Astrocyte (in vitro differentiated cells and primary cell): Measurements from ENCODE around the gene TBC1D9. TPM values are rescaled to one million over a fixed set of nuclear protein-coding genes. Genes with fewer than 3 reads are reported as not detected.

Source experiments
- DNase-seq: peaks from one replicate; pipeline ENCODE4 v3.0.0-alpha.2; 2010; ENCODE audit warnings: low read depth
- FAIRE-seq: peaks from 2 replicates; lab custom pipeline; 2011; peaks lifted over from hg19 to GRCh38; lab: Jason Lieb, UNC
- H2AFZ ChIP-seq: 2 replicates; pipeline ENCODE4 v1.6.0; 2012; ENCODE audit warnings: low read depth, low read length, inconsistent platforms
- H3K27ac ChIP-seq: 2 replicates; pipeline ENCODE4 v1.5.1; 2011; ENCODE audit warnings: low read depth, low read length, inconsistent platforms
- H3K27me3 ChIP-seq: 2 replicates; pipeline ENCODE4 v1.6.0; 2011; ENCODE audit warnings: low read length, inconsistent platforms; ENCODE audit not compliant: insufficient read depth
- H3K36me3 ChIP-seq: 2 replicates; pipeline ENCODE4 v1.5.1; 2011; ENCODE audit warnings: low read length, inconsistent platforms; ENCODE audit not compliant: insufficient read depth
- H3K4me1 ChIP-seq: 2 replicates; pipeline ENCODE4 v1.5.1; 2011; ENCODE audit warnings: low read length, inconsistent platforms; ENCODE audit not compliant: insufficient read depth
- H3K4me2 ChIP-seq: 2 replicates; pipeline ENCODE4 v1.6.0; 2012; ENCODE audit warnings: low read length, inconsistent platforms
- H3K4me3 ChIP-seq: 2 replicates; pipeline ENCODE4 v1.5.1; 2011; ENCODE audit warnings: low read depth, mild to moderate bottlenecking, low read length, inconsistent platforms; ENCODE audit not compliant: insufficient read depth
- H3K79me2 ChIP-seq: 2 replicates; pipeline ENCODE4 v1.6.0; 2012; ENCODE audit warnings: mild to moderate bottlenecking, low read length, inconsistent platforms; ENCODE audit not compliant: insufficient read depth
- H3K9ac ChIP-seq: 2 replicates; pipeline ENCODE4 v1.6.0; 2012; ENCODE audit warnings: mild to moderate bottlenecking, low read length, inconsistent platforms
- H3K9me3 ChIP-seq: 2 replicates; pipeline ENCODE4 v1.5.1; 2012; ENCODE audit warnings: low read depth, mild to moderate bottlenecking, low read length, inconsistent platforms; ENCODE audit not compliant: insufficient read depth
- H4K20me1 ChIP-seq: 2 replicates; pipeline ENCODE4 v1.6.0; 2012; ENCODE audit warnings: low read length, inconsistent platforms; ENCODE audit not compliant: insufficient read depth
- H3K27ac Mint-ChIP-seq: one replicate; pipeline ENCODE4 v1.8.0; 2021; ENCODE audit warnings: mild to moderate bottlenecking, mixed read lengths; ENCODE audit not compliant: unreplicated experiment
- H3K27me3 Mint-ChIP-seq: one replicate; pipeline ENCODE4 v1.8.0; 2021; ENCODE audit warnings: low read depth, mixed read lengths; ENCODE audit not compliant: unreplicated experiment
- H3K36me3 Mint-ChIP-seq: one replicate; pipeline ENCODE4 v1.8.0; 2021; ENCODE audit warnings: low read depth, mixed read lengths; ENCODE audit not compliant: unreplicated experiment
- H3K4me1 Mint-ChIP-seq: one replicate; pipeline ENCODE4 v1.8.0; 2021; ENCODE audit warnings: low read depth, mixed read lengths; ENCODE audit not compliant: unreplicated experiment
- H3K4me3 Mint-ChIP-seq: one replicate; pipeline ENCODE4 v1.8.0; 2021; ENCODE audit warnings: mild to moderate bottlenecking, moderate library complexity, mixed read lengths; ENCODE audit not compliant: unreplicated experiment
- H3K9me3 Mint-ChIP-seq: one replicate; pipeline ENCODE4 v1.8.0; 2021; ENCODE audit warnings: mild to moderate bottlenecking, mixed read lengths; ENCODE audit not compliant: unreplicated experiment
- EZH2 ChIP-seq: IDR thresholded peaks from 2 replicates; pipeline ENCODE4 v1.6.1; 2012; ENCODE audit warnings: mild to moderate bottlenecking, low read length, inconsistent platforms; ENCODE audit not compliant: insufficient read depth
- total RNA-seq: library from RNA; stranded (reverse); gene quantifications from 2 replicates; pipeline ENCODE4 v1.2.1, GENCODE V29; 2021
- TF ChIP-seq, protein P1 (sequence below): IDR thresholded peaks from 2 replicates; pipeline ENCODE4 v1.5.1; 2011; ENCODE audit warnings: low read depth, mild to moderate bottlenecking, inconsistent platforms, low read length, moderate library complexity; ENCODE audit not compliant: insufficient read depth

The TBC1D9 gene
- total RNA-seq, 1 donor from 2014 or later, result 31.6 TPM

DNA sequence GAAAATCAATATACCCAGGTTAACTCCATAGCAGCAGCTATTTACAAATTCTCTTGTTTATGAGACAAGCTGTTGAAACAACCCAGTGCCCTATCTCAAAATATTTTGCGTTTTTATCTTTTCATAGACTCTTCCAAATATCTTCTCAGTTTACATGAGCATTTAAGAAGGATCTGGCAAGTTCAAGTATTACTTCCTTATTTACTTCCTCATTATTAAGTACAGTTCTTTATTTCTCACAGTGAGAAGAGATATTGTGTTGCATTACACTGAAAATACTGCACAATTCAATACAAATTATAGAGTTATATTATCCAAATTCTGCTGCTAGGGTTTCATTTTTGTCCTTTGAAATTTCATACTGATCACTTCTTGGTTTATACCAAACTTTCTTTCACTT, 143.8 kb downstream of the TBC1D9 start:
- H3K36me3 ChIP-seq, result no peaks in the 10 kb centered on the region
- no peaks in the 10 kb centered on the region for H3K27me3 ChIP-seq
- H3K4me3 ChIP-seq, result no peak overlapping the region
- H3K79me2 ChIP-seq, result no peaks in the 10 kb centered on the region
- no peaks in the 10 kb centered on the region for H3K36me3 Mint-ChIP-seq
- no peak overlapping the region for H3K9ac ChIP-seq
- no peaks in the 10 kb centered on the region for H3K9me3 Mint-ChIP-seq
- FAIRE-seq, result no peak
- no peak for TF ChIP-seq EZH2
- TF ChIP-seq, protein P1, sequence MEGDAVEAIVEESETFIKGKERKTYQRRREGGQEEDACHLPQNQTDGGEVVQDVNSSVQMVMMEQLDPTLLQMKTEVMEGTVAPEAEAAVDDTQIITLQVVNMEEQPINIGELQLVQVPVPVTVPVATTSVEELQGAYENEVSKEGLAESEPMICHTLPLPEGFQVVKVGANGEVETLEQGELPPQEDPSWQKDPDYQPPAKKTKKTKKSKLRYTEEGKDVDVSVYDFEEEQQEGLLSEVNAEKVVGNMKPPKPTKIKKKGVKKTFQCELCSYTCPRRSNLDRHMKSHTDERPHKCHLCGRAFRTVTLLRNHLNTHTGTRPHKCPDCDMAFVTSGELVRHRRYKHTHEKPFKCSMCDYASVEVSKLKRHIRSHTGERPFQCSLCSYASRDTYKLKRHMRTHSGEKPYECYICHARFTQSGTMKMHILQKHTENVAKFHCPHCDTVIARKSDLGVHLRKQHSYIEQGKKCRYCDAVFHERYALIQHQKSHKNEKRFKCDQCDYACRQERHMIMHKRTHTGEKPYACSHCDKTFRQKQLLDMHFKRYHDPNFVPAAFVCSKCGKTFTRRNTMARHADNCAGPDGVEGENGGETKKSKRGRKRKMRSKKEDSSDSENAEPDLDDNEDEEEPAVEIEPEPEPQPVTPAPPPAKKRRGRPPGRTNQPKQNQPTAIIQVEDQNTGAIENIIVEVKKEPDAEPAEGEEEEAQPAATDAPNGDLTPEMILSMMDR, result no peak
- no peaks in the 10 kb centered on the region for H3K4me1 ChIP-seq
- no peak overlapping the region for H3K27ac ChIP-seq
- H3K27ac Mint-ChIP-seq, result no peak overlapping the region
- no peak overlapping the region for H3K4me3 Mint-ChIP-seq
- H3K4me2 ChIP-seq, result no peak overlapping the region
- H3K4me1 Mint-ChIP-seq, result peaks cover 12% of the 10 kb centered on the region
- no peak overlapping the region for H2AFZ ChIP-seq
- no peak for DNase-seq
- no peaks in the 10 kb centered on the region for H3K9me3 ChIP-seq
- no peaks in the 10 kb centered on the region for H3K27me3 Mint-ChIP-seq
- H4K20me1 ChIP-seq, result no peaks in the 10 kb centered on the region

DNA sequence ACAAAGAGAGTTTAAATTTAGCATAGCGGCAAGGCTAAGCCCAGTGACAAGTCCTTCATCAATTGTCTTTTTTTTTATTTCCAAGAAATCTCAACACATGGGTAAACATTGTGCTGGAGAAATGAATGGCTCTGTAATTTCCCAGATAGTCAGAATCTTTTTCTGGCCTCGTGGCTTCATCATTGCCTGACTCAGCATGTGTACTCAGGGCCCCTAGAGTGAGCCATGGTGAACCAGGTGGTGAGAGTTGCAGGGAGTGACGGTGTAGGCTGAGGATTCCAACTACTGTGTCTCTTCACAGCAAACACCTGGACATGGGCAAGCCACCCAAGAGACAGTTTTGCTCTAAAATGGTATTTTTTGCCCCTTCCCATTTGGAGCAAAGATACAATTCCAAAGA, 144.3 kb downstream of the TBC1D9 start:
- Histone ChIP-seq H3K4me1 (no peaks in the 10 kb centered on the region), H3K27ac (no peak overlapping the region), H2AFZ (no peak overlapping the region), H3K4me3 (no peak overlapping the region), H3K36me3 (no peaks in the 10 kb centered on the region), H3K79me2 (no peaks in the 10 kb centered on the region), H3K9ac (no peak overlapping the region), H3K27me3 (no peaks in the 10 kb centered on the region), H3K9me3 (no peaks in the 10 kb centered on the region), H3K4me2 (no peak overlapping the region), H4K20me1 (no peaks in the 10 kb centered on the region)
- no peaks in the 10 kb centered on the region for H3K36me3 Mint-ChIP-seq
- FAIRE-seq (no peak), DNase-seq (no peak)
- no peak overlapping the region for H3K4me3 Mint-ChIP-seq
- no peaks in the 10 kb centered on the region for H3K9me3 Mint-ChIP-seq
- no peak for TF ChIP-seq EZH2
- TF ChIP-seq, protein P1, result no peak
- H3K4me1 Mint-ChIP-seq, result peaks cover 12% of the 10 kb centered on the region
- no peak overlapping the region for H3K27ac Mint-ChIP-seq
- no peaks in the 10 kb centered on the region for H3K27me3 Mint-ChIP-seq

DNA sequence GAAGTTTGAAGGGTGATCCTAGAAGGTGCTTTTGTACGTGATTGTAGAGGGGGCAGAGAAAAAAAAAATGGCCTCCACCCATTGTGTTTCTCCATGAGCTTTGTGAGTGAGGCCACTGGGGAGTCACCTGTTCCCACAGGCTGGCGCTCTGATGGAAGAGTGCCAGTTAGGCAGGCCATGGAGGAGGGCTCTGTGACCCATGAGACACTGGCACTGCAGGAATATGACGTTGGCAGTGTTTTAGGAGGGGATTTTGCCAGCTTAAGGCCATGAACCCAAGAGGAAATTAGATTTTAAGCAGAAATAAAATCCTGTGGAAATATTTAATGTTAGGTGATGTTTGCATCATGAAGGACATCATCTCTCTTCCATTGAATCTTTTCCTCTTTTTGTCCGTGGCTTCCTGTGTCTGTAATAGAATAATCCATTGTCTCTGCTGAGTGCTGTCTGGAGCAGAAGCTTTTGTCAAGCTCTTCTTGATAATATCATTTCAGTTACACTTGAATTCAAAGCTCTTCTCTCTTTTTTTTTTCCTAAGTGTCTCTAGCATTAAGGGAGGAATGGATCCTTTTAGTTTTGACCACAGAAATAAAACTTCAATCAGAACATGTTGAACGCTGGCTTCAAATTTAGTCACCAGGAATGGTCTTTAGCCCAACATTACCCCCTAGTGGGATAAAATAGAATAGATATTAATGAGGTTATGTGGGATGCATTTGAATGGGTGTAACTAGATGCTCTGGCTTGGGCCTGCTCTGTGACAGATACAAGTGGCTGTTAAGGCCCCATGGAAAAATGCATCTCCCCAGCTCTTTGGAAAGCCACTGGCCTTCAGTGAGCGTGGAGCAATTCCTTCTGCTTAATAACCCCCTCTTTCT, 146.4 kb downstream of the TBC1D9 start:
- peak overlapping the region; percentile 49 for H2AFZ ChIP-seq
- Mint-ChIP-seq H3K27me3 (no peaks in the 10 kb centered on the region), H3K4me1 (peaks cover 12% of the 10 kb centered on the region), H3K27ac (peak overlapping the region; percentile 59), H3K4me3 (no peak overlapping the region), H3K36me3 (no peaks in the 10 kb centered on the region), H3K9me3 (no peaks in the 10 kb centered on the region)
- H3K27me3 ChIP-seq, result no peaks in the 10 kb centered on the region
- TF ChIP-seq, protein P1, result peak; percentile 56
- no peak for TF ChIP-seq EZH2
- DNase-seq (peak; percentile 29), FAIRE-seq (peak; percentile 84)
- no peaks in the 10 kb centered on the region for H4K20me1 ChIP-seq
- peak overlapping the region; percentile 28 for H3K4me2 ChIP-seq
- no peak overlapping the region for H3K27ac ChIP-seq
- H3K9ac ChIP-seq, result peak overlapping the region; percentile 19
- no peaks in the 10 kb centered on the region for H3K4me1 ChIP-seq
- H3K36me3 ChIP-seq, result no peaks in the 10 kb centered on the region
- no peaks in the 10 kb centered on the region for H3K9me3 ChIP-seq
- H3K79me2 ChIP-seq, result no peaks in the 10 kb centered on the region
- H3K4me3 ChIP-seq, result no peak overlapping the region
